ENCODE results near the gene FRG2C.

DNA sequence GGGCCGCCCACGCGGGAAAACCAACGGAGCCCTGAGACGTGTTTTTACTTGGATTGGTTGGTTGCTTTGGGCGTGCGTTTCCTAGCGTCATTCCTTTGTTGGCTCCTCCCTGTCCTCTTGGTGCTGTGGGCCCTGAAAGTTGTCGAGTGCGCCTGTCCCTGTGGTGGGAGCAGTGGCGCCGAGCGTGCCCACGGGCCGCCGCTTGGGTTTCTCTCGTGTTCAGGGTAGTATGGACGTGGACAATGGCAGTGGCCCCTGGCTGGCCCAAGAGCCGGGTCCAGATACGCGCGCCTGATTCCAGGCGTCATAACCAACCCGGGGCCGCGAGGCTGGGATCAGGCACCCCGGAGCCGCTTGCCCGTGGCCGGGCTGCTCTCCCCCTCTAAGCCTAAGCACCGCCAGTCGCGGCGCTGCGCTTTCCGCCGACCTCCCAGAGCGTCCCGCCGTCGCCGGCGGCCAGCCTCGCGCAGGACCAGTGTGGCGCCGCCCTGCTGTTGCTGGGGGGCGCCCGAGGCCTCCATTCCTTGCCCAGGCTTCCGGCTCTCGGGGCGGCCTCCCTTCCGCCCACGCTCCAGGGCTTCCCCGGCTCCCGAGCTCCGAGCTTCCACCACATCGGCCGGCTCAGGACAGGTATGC lies 8.1 kb downstream of the FRG2C start:
- TF ChIP-seq, protein P1, sequence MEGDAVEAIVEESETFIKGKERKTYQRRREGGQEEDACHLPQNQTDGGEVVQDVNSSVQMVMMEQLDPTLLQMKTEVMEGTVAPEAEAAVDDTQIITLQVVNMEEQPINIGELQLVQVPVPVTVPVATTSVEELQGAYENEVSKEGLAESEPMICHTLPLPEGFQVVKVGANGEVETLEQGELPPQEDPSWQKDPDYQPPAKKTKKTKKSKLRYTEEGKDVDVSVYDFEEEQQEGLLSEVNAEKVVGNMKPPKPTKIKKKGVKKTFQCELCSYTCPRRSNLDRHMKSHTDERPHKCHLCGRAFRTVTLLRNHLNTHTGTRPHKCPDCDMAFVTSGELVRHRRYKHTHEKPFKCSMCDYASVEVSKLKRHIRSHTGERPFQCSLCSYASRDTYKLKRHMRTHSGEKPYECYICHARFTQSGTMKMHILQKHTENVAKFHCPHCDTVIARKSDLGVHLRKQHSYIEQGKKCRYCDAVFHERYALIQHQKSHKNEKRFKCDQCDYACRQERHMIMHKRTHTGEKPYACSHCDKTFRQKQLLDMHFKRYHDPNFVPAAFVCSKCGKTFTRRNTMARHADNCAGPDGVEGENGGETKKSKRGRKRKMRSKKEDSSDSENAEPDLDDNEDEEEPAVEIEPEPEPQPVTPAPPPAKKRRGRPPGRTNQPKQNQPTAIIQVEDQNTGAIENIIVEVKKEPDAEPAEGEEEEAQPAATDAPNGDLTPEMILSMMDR (IDR thresholded peaks at IDR 0.05): peak in 1 of 5 experiments; percentile 14
- TF ChIP-seq POLR2AphosphoS5 (IDR thresholded peaks at IDR 0.05): peak in 2 of 3 donors; percentile 30 to 49
